HL-60 (cell line): Measurements from ENCODE around the gene MAP3K8.

Experiments used
- DNase-seq, 2 experiments: peaks; one replicate each; pipeline ENCODE4 v3.0.0-alpha.2; 2010 to 2020; ENCODE audit warnings: low read depth in 1 of 2, low spot score in 1 of 2
- H3K27ac ChIP-seq: fragments of 250-450 bp; sonication (Bioruptor Pico); replicated peaks from 2 replicates; pipeline ENCODE4 v1.5.1; 2020; ENCODE audit warnings: mild to moderate bottlenecking, moderate library complexity
- H3K27me3 ChIP-seq: fragments of 250-450 bp; sonication (Bioruptor Pico); 2 replicates; pipeline ENCODE4 v1.5.1; 2021; ENCODE audit warnings: mild to moderate bottlenecking, moderate library complexity; ENCODE audit not compliant: insufficient read depth, poor library complexity, severe bottlenecking
- H3K4me3 ChIP-seq: replicated peaks from 2 replicates; pipeline ENCODE4 v1.5.1; 2011; ENCODE audit warnings: mild to moderate bottlenecking, control low read depth, low read length; ENCODE audit not compliant: insufficient read depth
- GABPA ChIP-seq: IDR thresholded peaks from 2 replicates; pipeline ENCODE4 v1.6.1; 2012; ENCODE audit warnings: low read depth
- POLR2AphosphoS5 ChIP-seq: IDR thresholded peaks from 2 replicates; pipeline ENCODE4 v1.6.1; 2012; ENCODE audit warnings: low read depth
- SPI1 ChIP-seq: IDR thresholded peaks from 2 replicates; pipeline ENCODE4 v1.6.1; 2012; ENCODE audit warnings: low read depth, mild to moderate bottlenecking, borderline replicate concordance
- long read RNA-seq: library from polyadenylated mRNA; unstranded; transcript quantifications from one replicate; pipeline ENCODE4 v2.0.0, GENCODE V29; 2020
- TF ChIP-seq, protein P1 (sequence below): IDR thresholded peaks from 2 replicates; pipeline ENCODE4 v1.6.1; 2012; ENCODE audit warnings: low read depth; ENCODE audit not compliant: insufficient replicate concordance
- TF ChIP-seq, protein P2 (sequence below): IDR thresholded peaks from one replicate; pipeline ENCODE4 v1.5.1; 2011; ENCODE audit warnings: low read length, control low read depth, inconsistent platforms; ENCODE audit not compliant: insufficient read depth

Gene MAP3K8
- long read RNA-seq, transcript MAP3K8-207 (8 exons, 2,782 nt) = major isoform, 16 of 63 reads
- long read RNA-seq, partial matches to known transcripts = 7 of 63 reads
- long read RNA-seq, other reads (novel, unspliced or antisense) = 38 of 63 reads

DNA sequence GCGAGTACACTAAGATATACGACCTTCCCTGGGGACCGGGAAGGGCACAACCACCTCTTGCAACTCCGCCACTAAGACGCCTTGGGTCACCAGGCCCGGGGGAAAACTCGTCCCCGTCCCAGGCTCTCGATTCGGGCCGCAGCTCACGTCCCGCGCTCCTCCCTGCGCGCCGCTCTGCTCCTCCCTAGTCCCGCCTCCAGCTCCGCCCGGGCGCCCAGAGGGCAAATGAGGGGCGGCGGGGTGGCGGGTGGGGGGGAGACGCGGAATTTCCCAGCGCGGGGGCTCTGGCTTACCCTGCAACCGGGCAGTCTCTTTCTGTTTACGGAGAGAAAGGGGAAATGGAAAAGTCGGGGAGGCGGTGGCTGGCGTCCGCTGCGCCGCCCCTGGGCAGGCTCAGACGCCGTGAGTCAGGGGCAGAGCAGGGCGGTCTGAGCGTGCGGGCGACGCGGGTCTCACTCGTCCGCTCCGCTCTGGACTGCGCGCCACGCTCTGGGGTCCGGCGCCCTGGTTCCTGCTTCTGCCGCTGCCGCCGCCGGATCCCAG lies at the start of gene MAP3K8:
TSS of gene MAP3K8 (plus strand) at position 455 of the 543 bp plus-strand sequence. CDS start 4,755 bp downstream, outside the sequence.
- Histone ChIP-seq H3K4me3 (peak within 1 kb of the TSS; percentile 70), H3K27ac (peak within 1 kb of the TSS; percentile 93), H3K27me3 (no peaks in the 10 kb centered on the region)
- TF ChIP-seq POLR2AphosphoS5 (no peak), SPI1 (peak; percentile 90)
- TF ChIP-seq, protein P1, sequence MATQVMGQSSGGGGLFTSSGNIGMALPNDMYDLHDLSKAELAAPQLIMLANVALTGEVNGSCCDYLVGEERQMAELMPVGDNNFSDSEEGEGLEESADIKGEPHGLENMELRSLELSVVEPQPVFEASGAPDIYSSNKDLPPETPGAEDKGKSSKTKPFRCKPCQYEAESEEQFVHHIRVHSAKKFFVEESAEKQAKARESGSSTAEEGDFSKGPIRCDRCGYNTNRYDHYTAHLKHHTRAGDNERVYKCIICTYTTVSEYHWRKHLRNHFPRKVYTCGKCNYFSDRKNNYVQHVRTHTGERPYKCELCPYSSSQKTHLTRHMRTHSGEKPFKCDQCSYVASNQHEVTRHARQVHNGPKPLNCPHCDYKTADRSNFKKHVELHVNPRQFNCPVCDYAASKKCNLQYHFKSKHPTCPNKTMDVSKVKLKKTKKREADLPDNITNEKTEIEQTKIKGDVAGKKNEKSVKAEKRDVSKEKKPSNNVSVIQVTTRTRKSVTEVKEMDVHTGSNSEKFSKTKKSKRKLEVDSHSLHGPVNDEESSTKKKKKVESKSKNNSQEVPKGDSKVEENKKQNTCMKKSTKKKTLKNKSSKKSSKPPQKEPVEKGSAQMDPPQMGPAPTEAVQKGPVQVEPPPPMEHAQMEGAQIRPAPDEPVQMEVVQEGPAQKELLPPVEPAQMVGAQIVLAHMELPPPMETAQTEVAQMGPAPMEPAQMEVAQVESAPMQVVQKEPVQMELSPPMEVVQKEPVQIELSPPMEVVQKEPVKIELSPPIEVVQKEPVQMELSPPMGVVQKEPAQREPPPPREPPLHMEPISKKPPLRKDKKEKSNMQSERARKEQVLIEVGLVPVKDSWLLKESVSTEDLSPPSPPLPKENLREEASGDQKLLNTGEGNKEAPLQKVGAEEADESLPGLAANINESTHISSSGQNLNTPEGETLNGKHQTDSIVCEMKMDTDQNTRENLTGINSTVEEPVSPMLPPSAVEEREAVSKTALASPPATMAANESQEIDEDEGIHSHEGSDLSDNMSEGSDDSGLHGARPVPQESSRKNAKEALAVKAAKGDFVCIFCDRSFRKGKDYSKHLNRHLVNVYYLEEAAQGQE = peak; percentile 20
- peak; percentile 42 to 93 for DNase-seq

DNA sequence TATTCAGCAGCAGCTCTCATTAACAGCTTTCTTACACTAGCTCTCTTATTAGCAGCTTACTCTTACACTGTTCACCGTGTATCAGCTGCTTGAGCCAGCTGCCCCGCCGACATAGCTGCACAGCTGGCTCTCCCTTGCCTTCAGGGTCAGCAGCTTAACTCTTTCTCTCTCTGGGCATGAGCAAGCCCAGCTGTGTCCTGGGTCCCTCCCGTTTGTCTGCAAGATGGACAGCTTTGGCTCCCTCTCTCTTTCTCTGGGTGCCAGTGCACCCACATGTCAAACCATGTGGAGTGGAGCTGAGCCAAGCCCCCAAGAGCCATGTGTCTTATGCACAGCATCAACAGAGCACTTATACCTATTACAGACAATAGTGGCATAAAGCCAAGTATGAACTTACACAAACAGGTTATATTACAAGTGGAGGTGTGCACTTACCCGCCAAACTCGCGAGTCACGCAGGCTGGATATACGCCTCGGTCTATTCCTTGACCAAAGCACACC lies 49.2 kb upstream of the MAP3K8 start:
- peak in 1 of 2 experiments; percentile 23 for DNase-seq
- H3K4me3 ChIP-seq = no peak overlapping the region
- TF ChIP-seq SPI1 (no peak), GABPA (no peak), POLR2AphosphoS5 (no peak)
- TF ChIP-seq, protein P2, sequence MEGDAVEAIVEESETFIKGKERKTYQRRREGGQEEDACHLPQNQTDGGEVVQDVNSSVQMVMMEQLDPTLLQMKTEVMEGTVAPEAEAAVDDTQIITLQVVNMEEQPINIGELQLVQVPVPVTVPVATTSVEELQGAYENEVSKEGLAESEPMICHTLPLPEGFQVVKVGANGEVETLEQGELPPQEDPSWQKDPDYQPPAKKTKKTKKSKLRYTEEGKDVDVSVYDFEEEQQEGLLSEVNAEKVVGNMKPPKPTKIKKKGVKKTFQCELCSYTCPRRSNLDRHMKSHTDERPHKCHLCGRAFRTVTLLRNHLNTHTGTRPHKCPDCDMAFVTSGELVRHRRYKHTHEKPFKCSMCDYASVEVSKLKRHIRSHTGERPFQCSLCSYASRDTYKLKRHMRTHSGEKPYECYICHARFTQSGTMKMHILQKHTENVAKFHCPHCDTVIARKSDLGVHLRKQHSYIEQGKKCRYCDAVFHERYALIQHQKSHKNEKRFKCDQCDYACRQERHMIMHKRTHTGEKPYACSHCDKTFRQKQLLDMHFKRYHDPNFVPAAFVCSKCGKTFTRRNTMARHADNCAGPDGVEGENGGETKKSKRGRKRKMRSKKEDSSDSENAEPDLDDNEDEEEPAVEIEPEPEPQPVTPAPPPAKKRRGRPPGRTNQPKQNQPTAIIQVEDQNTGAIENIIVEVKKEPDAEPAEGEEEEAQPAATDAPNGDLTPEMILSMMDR = no peak
- TF ChIP-seq, protein P1 = no peak
- H3K27ac ChIP-seq = no peak overlapping the region
- H3K27me3 ChIP-seq = no peaks in the 10 kb centered on the region

DNA sequence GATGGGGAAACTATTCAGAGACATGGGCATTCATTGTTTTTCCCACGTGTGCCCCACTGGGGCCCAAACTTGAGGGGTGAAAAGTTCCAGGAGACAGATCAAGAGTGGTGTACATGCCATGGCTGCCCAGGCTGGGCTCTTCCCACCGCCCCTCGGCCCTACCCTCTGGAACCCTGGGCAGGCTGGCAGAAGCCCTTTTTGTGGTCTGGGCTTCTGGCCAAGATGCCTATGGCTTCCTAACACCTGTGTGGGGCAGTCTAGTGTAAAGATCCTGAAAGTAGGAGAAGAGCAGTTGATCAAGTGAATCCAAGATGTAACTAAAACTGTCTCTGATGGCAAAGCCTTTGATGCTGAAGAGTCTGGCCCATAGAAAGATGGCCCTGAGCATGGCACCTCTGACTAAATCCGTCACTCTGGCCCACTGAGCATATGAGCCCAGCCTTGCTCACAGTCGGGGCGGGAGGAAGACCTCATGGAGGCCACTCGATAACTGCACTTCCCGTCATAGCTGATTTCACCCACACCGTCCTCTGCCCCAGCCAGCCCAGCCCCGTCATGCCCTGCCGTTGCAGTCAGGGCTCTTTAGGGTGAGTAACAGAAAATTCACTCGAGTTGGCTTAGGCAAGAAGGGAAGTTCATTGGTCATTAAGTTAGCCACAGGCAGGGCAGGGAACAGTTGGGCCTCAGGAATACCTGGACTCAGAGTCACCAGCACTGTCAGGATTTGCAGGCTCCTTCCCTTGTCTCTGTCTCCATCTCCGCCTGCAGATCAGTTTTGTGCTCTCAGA lies 47.0 kb upstream of the MAP3K8 start:
- no peak for DNase-seq
- H3K27me3 ChIP-seq = no peaks in the 10 kb centered on the region
- H3K4me3 ChIP-seq = no peak overlapping the region
- no peak overlapping the region for H3K27ac ChIP-seq
- TF ChIP-seq, protein P1 = no peak
- TF ChIP-seq GABPA (no peak), SPI1 (no peak), POLR2AphosphoS5 (no peak)
- TF ChIP-seq, protein P2 = no peak
